ENCODE measurements around the gene CSNK1A1.
"Not testable (repeated sequence)": the region's sequence is repeated elsewhere in the genome, so short reads cannot be mapped to it uniquely, and the experiment has no call there.

CSNK1A1 gene

GRCh38 chr5:149514512-149514911, 36.7 kb downstream of the CSNK1A1 start:
- TF ChIP-seq CTCF (IDR thresholded peaks at IDR 0.05) (no peak), ZFX (IDR thresholded peaks at IDR 0.05; ENCODE audit: borderline replicate concordance) (no peak)
- H3K27ac ChIP-seq, result no peak overlapping the region

- H3K27ac ChIP-seq, result not testable (repeated sequence)
Observed at GRCh38 chr5:149513372-149513947, 37.8 kb downstream of the CSNK1A1 start.

GRCh38 chr5:149510136-149510535, 41.1 kb downstream of the CSNK1A1 start:
- no peak overlapping the region for H3K27ac ChIP-seq
- TF ChIP-seq CTCF (IDR thresholded peaks at IDR 0.05) (no peak), ZFX (IDR thresholded peaks at IDR 0.05; ENCODE audit: borderline replicate concordance) (no peak)

- TF ChIP-seq CTCF (IDR thresholded peaks at IDR 0.05) (no peak), ZFX (IDR thresholded peaks at IDR 0.05; ENCODE audit: borderline replicate concordance) (no peak)
- peak overlapping the region; percentile 12; the same call in 1 of the 2 replicates for H3K27ac ChIP-seq
Observed at GRCh38 chr5:149504677-149505076, 46.6 kb downstream of the CSNK1A1 start.

GRCh38 chr5:149503006-149503405, 48.2 kb downstream of the CSNK1A1 start:
- TF ChIP-seq ZFX (IDR thresholded peaks at IDR 0.05; ENCODE audit: borderline replicate concordance), result no peak
- 0 out of 2 replicates have a peak overlapping the region, but pooled peaks have one; percentile 9 for H3K27ac ChIP-seq

GRCh38 chr5:149500922-149501582, 50.2 kb downstream of the CSNK1A1 start:
- 0 out of 2 replicates have a peak overlapping the region, but pooled peaks have one; percentile 2 for H3K27ac ChIP-seq
- TF ChIP-seq CTCF (IDR thresholded peaks at IDR 0.05), result no peak
- no peak for TF ChIP-seq ZFX (IDR thresholded peaks at IDR 0.05; ENCODE audit: borderline replicate concordance)

- H3K27ac ChIP-seq, result peak overlapping the region; percentile 92
- TF ChIP-seq ZFX (IDR thresholded peaks at IDR 0.05; ENCODE audit: borderline replicate concordance), result no peak
- no peak for TF ChIP-seq CTCF (IDR thresholded peaks at IDR 0.05)
Observed at GRCh38 chr5:149498724-149499336, 52.4 kb downstream of the CSNK1A1 start.

- TF ChIP-seq CTCF (IDR thresholded peaks at IDR 0.05) (no peak), ZFX (IDR thresholded peaks at IDR 0.05; ENCODE audit: borderline replicate concordance) (no peak)
- H3K27ac ChIP-seq, result peak overlapping the region; percentile 92
Observed at GRCh38 chr5:149497357-149497756, 53.9 kb downstream of the CSNK1A1 start.

All from 22Rv1 (cell line).